ENCODE data around the gene OR4D1. TPM values are rescaled to one million over a fixed set of nuclear protein-coding genes. Genes with fewer than 3 reads are reported as not detected.
"Not testable (repeated sequence)": the region's sequence is repeated elsewhere in the genome, so short reads cannot be mapped to it uniquely, and the experiment has no call there.

Gene OR4D1
- not detected for total RNA-seq
- under 1 TPM in 1 of 3 donors, not detected in 2; 0.03 TPM for polyA plus RNA-seq
- long read RNA-seq, donor 1 = 0 reads
- long read RNA-seq, donor 2 = 0 reads
- long read RNA-seq, donor 3 = 0 reads
- long read RNA-seq, donor 4 = 0 reads
- long read RNA-seq, donor 5 = 0 reads
- long read RNA-seq, donor 6 = 0 reads
- long read RNA-seq, donor 7 = 0 reads
- long read RNA-seq, donor 8 = 0 reads
- long read RNA-seq, donor 9 = 0 reads
- long read RNA-seq, donor 10 = 0 reads

DNA sequence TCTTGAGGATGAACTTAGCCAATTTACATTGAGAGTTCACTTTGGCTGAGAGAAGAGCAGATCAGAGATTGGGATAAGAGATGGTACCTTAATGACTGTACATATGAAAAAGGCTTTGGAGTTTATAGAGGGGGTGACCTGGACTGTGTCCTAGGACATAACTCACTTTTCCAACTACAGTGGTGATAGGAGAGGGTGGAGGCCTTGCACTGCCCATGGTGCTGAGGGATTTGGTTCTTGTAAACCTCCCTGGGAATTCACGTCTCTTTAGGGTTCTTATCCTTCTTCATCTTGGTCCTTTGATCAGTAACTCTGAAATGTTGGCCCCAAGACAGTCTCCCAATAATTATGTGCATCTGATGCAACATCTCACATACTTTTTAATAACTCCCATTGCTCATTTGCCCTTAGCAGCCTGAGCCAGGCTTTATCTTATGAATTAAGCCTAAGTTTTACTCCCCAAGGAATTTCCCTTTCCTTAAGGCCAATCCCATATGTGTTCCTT is at the start of gene OR4D1:
Gene OR4D1, plus strand, starts transcription at position 455 of the 505 bp plus-strand sequence. CDS start 6,770 bp downstream, outside the sequence.
- Histone ChIP-seq H3K27me3 (peaks cover 0 to 31% (median 0%) of the 10 kb centered on the region in 3 donors), H3K27ac (no peak within 1 kb of the TSS), H3K4me3 (no peak within 1 kb of the TSS), H3K36me3 (no peaks in the 10 kb centered on the region), H3K9me3 (peaks cover 0 to 38% (median 31%) of the 10 kb centered on the region in 4 donors), H3K4me1 (no peaks in the 10 kb centered on the region)
- 50 to 75% (median 63%) methylated on average over 1 of the region's 1 CpG for WGBS, 5 donors
- DNase-seq = no peak
- no peak for TF ChIP-seq POLR2A (IDR thresholded peaks at IDR 0.05)
- no peak for TF ChIP-seq EP300 (IDR thresholded peaks at IDR 0.05)
- TF ChIP-seq POLR2AphosphoS5 (IDR thresholded peaks at IDR 0.05) = no peak
- TF ChIP-seq, protein P1, sequence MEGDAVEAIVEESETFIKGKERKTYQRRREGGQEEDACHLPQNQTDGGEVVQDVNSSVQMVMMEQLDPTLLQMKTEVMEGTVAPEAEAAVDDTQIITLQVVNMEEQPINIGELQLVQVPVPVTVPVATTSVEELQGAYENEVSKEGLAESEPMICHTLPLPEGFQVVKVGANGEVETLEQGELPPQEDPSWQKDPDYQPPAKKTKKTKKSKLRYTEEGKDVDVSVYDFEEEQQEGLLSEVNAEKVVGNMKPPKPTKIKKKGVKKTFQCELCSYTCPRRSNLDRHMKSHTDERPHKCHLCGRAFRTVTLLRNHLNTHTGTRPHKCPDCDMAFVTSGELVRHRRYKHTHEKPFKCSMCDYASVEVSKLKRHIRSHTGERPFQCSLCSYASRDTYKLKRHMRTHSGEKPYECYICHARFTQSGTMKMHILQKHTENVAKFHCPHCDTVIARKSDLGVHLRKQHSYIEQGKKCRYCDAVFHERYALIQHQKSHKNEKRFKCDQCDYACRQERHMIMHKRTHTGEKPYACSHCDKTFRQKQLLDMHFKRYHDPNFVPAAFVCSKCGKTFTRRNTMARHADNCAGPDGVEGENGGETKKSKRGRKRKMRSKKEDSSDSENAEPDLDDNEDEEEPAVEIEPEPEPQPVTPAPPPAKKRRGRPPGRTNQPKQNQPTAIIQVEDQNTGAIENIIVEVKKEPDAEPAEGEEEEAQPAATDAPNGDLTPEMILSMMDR (IDR thresholded peaks at IDR 0.05) = no peak
- intact Hi-C loops (cut with DNase I; ENCODE audit: low total_unique reads) = no loop called here

DNA sequence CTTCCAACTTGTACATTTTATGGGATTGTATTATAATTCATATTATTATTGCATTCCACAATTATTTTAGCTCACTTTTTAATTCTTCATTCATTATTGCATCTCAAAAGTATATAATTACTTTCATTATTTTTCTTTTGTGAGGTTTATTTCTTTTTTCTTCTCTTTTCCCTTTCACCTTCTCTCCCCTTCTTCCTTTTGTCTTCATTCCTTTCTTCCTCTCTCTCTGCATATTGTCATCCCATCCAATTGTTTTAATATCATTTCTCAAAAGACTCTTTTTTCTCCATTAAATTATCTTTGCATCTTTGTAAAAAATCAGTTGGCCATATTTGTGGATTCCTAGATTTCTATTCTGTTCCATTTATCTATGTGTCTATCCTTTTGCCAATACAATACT is 47.7 kb upstream of the OR4D1 start:
- TF ChIP-seq EP300 (IDR thresholded peaks at IDR 0.05) (no peak), POLR2AphosphoS5 (IDR thresholded peaks at IDR 0.05) (no peak), POLR2A (IDR thresholded peaks at IDR 0.05) (no peak)
- TF ChIP-seq, protein P1 (IDR thresholded peaks at IDR 0.05) = no peak

DNA sequence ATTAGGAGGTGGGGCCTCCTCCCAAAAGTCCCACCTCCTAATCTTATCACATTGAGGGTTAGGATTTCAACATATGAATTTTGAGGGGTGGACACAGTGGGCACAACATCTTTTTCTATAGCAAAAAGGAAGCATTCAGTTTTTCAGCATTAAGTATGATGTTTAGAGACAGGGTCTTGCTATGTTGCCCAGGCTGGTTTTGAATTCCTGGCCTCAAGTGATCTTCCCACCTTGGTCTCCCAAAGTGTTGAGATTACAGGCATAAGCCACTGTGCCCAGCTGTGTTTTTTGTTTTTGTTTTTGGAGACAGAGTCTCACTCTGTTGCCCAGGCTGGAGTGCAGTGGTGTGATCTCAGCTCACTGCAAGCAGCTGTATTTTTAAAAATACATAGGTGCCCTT is 46.3 kb upstream of the OR4D1 start:
- H3K36me3 ChIP-seq; H3K27ac ChIP-seq; intact Hi-C loops (cut with DNase I; ENCODE audit: low total_unique reads); H3K27me3 ChIP-seq; H3K4me3 ChIP-seq; H3K4me1 ChIP-seq; H3K9me3 ChIP-seq; DNase-seq: not testable (repeated sequence)

More for the DNA sequence above, 47.7 kb upstream of the OR4D1 start:
- Histone ChIP-seq H3K27me3 (no peaks in the 10 kb centered on the region), H3K4me1 (no peaks in the 10 kb centered on the region), H3K9me3 (no peaks in the 10 kb centered on the region), H3K27ac (no peak overlapping the region), H3K4me3 (no peak overlapping the region), H3K36me3 (no peaks in the 10 kb centered on the region)
- no peak for DNase-seq
- intact Hi-C loops (cut with DNase I; ENCODE audit: low total_unique reads) = no loop called here

DNA sequence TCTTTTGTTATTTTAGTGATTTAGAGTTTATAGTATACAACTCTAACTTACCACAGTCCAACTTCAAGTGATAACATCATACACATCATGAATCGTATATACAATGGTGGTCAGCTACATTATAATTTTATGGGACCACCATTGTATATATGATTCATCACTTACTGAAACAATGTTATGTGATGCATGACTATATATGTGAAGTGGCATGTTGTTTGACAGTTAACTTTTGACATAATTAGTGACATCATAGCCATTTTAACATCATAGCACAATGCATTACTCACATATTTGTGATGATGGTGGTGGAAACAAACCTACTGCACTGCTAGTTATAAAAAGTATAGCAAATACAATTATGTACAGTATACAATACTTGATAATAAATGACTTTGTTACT is 43.1 kb upstream of the OR4D1 start:
- no peak overlapping the region for H3K27ac ChIP-seq
- H3K4me1 ChIP-seq = no peaks in the 10 kb centered on the region
- DNase-seq = no peak
- 81 to 97% (median 92%) methylated on average over 1 of the region's 1 CpG for WGBS, 5 donors
- no peaks in the 10 kb centered on the region for H3K36me3 ChIP-seq
- TF ChIP-seq EP300 (IDR thresholded peaks at IDR 0.05) (no peak), POLR2A (IDR thresholded peaks at IDR 0.05) (no peak), POLR2AphosphoS5 (IDR thresholded peaks at IDR 0.05) (no peak)
- TF ChIP-seq, protein P1 (IDR thresholded peaks at IDR 0.05) = no peak
- intact Hi-C loops (cut with DNase I; ENCODE audit: low total_unique reads) = no loop called here
- H3K27me3 ChIP-seq = no peaks in the 10 kb centered on the region
- no peak overlapping the region for H3K4me3 ChIP-seq
- no peaks in the 10 kb centered on the region for H3K9me3 ChIP-seq

DNA sequence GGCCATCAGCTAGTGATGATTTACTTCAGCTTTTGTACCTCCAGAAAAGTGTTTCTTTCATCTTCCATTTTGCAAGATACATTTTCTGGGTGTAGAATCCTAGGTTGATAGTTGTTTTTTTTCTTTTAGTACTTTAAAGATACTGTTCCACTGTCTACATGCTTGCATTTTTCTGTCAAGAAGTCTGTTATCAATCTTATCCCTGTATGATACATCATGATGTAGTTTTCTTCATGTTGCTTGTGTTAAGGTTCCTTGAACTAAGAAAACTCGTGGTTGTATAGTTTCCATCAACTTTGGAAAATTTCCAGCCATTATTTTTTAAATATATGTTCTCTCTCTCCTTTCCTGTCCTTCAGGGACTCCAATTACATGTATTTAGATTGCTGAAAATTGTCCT is 40.9 kb upstream of the OR4D1 start:
- no peak overlapping the region for H3K27ac ChIP-seq
- DNase-seq = no peak
- H3K4me3 ChIP-seq = no peak overlapping the region
- no peaks in the 10 kb centered on the region for H3K9me3 ChIP-seq
- intact Hi-C loops (cut with DNase I; ENCODE audit: low total_unique reads) = no loop called here
- no peaks in the 10 kb centered on the region for H3K4me1 ChIP-seq
- no peaks in the 10 kb centered on the region for H3K27me3 ChIP-seq
- 38 to 59% (median 51%) methylated on average over 1 of the region's 1 CpG for WGBS, 5 donors
- no peaks in the 10 kb centered on the region for H3K36me3 ChIP-seq
- no peak for TF ChIP-seq POLR2AphosphoS5 (IDR thresholded peaks at IDR 0.05)
- TF ChIP-seq, protein P1 (IDR thresholded peaks at IDR 0.05) = no peak
- no peak for TF ChIP-seq EP300 (IDR thresholded peaks at IDR 0.05)
- TF ChIP-seq POLR2A (IDR thresholded peaks at IDR 0.05) = no peak
